HG02678 (cell line): ENCODE measurements around the gene ZNF41.
"Not testable (repeated sequence)": the region's sequence is repeated elsewhere in the genome, so short reads cannot be mapped to it uniquely, and the experiment has no call there.

Source experiments
- ATAC-seq: cut with Tn5 transposase; IDR thresholded peaks from one replicate; pipeline ENCODE4 v1.9.1; 2021; ENCODE audit warnings: mild to moderate bottlenecking, moderate library complexity; ENCODE audit not compliant: unreplicated experiment

ZNF41 gene

DNA sequence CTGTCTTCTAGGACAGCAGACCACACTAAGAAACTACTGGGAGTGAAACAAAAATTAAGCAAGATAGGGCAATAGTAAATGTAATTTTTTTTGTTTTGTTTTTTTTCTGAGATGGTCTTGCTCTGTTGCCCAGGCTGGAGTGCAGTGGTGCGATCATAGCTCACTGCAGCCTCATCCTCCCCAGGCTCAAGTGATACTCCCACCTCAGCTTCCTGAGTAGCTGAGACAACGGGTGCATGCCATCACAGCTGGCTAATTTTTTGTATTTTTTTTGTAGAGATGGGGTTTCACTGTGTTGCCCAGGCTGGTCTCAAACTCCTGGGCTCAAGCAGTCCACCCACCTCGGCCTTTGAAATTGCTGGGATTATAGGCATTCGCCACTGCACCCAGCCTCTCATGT is 9.1 kb upstream of the ZNF41 start:
- ATAC-seq, result not testable (repeated sequence)

DNA sequence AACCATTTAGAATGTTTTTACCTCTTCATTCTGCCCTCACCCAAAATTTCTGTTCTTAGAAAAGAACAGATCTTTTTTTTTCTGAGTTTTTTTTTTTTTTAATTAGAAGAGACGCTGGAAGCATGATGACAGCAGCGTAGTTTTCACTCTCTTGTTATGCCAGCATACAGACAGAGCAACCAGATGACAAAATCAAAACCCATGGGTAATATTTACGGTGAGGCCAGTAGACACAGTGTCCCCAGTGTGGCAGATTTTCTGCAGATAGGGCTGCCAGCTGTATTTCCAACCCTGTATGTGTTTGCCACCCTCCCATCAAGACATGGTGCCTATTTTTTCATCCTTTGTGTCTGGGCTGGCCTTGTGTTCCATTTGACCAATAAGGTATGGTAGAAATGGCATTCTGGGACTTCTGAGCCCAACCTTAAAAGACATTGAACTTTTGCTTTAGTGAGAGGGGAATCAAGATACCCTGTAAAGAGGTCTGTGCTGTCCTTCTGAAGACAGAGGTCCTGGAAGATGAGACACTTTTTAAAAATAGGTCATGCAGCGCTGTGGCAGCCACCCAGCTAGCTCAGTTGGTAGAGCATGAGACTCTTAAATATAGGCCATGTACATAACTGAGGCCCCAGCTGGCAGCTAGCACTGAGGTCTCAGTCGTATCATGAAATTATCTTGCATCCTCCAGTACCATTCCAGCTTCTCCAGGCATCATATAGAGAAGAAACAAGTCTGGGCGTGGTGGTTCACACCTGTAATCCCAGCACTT is 6.7 kb upstream of the ZNF41 start:
- no peak for ATAC-seq

DNA sequence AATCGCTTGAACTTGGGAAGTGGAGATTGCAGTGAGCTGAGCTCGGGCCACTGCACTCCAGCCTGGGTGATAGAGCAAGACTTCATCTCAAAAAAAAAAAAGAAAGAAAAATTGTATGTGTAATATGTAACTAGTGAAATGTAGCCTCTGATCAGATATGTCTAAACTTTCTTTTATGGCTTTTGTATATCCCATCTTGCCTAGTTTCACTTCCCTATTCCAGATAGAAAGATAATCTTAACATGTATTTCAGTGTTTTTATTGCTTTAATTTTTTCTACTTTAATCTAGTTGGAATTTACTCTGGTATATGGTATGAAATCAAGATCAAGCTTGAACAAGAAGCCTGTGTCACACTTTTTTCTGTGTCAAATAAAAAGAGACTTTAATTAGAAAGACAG is 1.9 kb upstream of the ZNF41 start:
- no peak for ATAC-seq

DNA sequence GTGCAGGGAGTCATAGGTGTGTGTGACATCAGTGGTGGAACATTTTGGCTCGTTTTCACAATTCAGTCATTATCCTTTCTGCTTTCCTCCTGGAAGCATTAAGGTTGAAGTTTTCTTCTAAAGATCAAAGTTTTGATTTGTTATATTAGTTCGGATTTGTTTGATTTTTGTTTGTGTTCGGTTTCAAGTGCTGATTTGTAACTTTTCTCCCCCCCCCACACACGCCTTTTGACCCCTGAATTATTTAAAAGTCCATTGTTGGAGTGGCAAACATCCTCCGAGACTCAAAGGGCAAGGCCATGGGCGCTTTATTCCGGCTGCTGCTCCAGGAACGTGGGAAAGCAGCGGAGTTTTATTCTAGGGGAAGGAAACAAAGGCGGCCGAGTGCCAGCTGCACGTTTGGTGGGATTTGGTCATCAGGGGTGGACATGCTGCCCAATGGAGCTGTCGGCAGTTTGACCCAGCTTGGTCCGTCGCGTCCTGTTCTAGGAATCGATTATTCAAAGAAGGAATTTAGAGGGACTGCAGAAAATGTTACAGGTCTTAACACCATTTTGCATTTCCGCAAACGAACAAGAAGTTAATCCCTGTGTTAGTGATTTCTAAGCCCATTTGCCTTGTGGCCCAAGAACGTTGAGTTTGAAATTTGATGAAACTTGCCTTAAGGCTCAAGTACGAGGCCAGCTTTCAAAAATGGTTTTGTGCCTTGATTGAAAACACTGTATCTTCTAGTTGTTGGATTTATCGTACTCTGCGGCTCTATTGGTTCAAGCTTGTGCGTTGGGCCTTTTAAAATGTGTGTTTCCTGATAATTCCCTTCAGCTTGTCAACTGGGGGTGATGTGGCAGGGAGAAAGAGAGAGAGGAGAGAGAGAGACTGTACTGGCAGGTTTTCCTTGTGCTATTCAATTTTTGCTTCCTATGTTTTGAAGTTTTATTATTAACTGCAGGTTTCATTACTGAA is 565 bp upstream of the ZNF41 start:
- ATAC-seq, result no peak

DNA sequence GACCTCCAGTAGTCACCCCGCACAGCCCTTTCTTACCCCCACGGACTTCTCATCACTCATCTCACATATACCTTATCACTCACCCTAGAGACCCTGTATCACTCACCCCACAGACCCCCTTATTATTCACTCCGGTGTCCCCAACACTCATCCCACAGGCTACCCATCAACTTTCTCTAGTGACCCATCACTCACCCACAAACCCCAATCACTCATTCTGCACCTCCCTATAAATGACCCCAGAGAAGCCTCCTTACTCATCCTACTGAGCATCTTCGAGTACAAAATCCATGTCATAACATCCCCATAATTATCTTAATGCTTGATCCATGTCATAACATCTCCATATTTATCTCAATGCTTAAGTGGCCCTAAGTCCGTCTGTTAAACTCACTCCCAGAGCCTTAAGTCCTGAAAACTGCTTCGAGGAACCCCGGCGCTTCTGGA is 934 bp downstream of the ZNF41 start:
- peak; percentile 4 for ATAC-seq

DNA sequence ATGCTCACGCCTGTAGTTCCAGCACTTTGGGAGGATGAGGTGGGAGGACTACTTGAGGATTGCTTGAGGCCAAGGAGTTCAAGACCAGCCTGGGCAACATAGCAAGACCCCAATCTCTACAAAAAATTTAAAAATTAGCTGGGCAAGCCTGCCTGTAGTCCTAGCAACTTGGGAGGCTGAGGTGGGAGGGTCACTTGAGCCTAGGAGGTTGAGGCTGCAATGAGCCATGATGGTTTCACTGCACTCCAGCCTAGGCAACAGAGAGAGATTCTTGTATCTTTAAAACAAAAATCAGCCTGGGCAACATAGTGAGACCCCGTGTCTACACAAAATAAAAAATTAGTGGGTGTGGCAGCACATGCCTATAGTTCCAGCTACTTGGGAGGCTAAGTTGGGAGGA is 1.9 kb downstream of the ZNF41 start:
- ATAC-seq, result no peak

DNA sequence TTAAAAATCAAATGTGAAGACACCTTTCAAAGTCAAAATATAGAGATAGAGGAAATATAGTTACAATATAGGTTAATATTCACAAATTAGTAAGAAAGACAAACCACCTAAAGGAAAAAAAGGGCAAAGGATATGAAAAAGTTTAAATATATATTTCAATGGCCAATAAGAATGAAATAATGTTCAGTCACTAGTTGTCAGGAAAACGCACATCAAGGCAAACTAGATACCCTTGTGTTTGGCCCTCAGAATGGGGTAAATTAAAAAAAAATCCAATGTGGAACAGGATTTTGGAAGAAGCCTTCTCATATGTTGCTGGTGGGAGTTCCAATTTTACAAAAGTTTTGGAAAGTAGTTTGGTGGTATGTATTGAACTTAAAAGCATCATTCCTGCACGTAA is 2.4 kb downstream of the ZNF41 start:
- ATAC-seq, result no peak

DNA sequence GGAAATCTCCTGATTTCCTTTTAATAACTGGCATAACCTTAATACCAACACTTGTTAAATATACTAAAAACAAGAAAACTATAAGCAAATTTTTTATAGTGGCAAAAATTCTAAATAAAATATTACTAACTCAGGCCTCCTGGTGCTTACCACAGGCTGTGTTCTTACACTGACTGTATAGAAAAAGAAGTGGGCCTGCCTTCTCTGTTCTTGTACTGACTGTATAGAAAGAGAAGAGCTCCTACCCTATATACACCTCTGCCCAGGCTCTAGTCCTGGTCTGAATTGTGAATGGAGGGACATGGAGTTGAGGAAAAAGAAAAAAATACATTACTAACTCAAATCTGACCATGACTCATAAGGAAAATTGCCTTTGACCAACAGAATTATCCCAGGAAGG is 7.5 kb downstream of the ZNF41 start:
- no peak for ATAC-seq

DNA sequence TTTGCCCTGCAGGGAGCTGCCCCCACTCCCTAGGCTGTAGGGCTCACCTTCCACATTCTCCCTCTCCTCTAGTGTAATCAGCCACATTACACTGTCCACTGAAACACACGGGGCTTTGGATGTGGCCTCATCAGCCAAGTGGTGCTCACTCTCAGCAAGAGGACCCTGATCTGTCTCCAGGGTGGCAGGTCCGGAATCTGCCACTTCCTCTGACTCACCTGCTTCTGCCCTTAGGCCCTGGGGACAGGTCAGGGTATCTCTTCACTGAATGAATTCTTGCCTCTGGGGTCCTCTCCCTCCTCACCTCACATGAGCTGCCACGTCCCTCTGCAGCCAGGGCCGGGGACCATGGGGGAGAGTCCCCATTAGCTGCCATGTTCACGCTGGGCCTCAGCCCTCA is 15.9 kb downstream of the ZNF41 start:
- ATAC-seq, result no peak

DNA sequence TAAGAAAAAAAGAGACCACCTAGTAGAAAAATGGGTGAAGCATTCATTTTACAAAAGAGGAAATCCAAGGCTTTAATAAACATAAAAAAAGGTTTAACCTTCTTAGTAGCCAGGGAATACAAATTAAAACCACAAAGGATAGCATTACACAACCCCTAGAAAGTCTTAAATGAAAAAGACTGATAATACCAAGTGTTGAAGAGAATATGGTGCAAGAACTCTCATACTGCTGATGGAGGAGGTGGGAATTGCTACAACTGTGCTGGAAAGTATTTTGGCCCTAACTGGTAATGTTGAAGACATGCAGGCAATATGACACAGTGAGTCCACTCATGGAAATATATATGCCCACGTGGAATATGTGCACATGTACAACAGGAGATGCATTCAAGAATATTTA is 22.5 kb downstream of the ZNF41 start:
- ATAC-seq, result no peak

DNA sequence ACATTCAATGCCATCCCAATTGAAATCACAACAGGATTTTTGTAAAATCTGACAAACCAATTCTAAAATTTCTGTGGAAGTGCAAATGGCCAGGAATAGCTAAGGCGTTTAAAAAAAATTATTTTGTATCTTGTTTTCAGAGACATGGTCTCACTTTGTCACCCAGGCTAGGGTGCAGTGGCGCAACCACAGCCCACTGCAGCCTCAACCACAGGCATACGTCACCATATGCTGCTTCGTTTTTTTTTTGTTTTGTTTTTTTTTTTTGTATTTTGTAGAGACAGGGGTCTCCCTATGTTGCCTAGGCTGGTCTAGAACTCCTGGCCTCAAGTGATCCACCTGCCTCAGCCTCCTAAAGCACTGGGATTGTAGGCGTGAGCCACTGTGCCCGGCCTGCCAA is 24.5 kb downstream of the ZNF41 start:
- no peak for ATAC-seq

DNA sequence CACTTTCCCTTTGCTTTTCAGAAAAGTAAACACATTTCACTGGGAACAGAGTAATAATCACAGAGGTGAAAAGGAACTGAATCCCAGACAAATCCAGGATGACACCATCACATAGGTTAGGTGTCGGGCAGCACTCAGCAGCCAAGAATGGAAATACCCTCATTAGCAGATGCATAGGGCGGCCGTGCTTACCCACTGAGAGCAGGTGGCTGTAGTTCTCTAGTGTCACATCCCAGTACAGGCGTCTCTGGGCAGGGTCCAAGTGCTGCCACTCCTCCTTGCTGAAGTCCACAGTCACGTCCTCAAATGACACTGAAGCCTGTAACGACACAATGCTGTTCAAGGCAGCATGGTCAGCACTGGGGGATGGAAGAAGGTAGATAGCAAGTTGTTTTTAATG is 26.9 kb downstream of the ZNF41 start:
- ATAC-seq, result no peak

DNA sequence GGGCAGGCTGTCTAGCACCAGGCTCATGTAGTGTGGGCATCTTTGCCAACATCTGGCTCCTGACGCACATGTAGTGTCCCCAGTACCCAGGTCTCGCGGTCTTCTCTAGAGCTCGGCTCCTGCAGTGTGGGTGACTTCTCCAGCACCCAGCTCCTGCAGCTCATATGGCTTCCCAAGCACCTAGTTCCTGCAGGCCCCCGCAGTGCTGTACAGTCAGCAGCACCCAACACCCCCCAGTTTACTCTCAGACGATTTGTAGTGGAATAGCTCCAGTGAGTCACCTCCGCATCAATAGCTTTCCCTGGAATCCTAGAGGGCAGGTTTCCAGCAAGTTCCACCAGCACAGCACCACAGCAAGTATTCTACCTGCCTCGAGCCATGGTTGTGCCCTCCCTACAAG is 30.9 kb downstream of the ZNF41 start:
- no peak for ATAC-seq

DNA sequence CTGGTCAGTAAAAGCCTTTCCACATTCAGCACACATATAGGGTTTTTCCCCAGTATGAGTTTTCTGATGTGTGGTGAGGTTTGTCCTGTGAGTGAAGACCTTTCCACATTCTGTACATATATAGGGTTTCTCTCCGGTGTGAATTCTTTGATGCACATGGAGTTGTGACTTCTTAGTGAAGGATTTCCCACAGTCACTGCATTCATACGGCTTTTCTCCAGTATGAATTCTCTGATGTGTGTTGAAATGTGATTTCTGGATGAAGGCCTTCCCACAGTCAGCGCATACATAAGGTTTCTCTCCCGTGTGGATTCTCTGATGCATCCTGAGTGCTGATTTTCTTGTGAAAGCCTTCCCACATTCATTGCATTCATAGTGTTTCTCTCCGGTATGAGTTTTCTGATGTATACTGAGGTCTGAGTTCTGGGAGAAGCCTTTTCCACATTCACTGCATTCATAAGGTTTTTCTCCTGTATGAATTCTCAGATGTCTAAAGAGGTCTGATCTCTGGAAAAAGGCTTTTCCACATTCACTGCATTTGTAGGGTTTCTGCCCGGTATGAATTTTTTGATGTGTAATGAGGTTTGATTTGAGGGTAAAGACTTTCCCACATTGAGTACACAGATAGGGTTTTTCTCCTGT is 34.7 kb downstream of the ZNF41 start:
- no peak for ATAC-seq

DNA sequence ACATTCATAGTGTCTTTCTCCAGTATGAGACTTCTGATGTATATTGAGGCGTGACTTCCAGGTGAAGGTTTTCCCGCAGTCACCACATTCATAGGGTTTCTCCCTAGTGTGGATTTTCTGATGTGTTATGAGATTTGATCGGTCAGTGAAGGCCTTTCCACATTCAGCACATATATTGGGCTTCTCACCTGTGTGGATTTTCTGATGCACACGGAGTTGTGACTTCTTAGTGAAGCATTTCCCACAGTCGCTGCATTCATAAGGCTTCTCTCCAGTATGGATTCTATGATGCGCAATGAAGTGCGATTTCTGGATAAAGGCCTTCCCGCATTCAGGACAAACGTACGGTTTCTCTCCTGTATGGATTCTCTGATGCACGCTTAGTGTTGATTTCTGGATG is 35.4 kb downstream of the ZNF41 start:
- no peak for ATAC-seq

DNA sequence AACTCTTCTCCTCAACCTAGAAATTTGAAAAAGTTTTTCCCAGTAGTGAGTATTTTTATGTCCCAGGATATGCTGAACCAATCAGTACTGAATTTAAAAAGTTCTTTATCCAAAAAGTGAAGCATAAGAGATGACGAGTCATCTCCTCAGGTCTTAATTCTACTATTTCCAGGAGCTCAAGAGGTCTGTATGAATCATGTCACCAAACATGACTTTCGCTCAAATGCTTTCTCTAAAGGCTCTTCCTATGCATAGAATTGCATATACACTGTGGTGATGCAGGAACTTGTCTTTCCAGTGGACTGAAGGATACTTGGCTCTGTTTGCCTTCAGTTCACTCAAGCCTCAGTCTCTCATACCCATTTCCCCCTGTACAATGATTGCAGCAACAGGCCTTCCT is 36.1 kb downstream of the ZNF41 start:
- no peak for ATAC-seq

DNA sequence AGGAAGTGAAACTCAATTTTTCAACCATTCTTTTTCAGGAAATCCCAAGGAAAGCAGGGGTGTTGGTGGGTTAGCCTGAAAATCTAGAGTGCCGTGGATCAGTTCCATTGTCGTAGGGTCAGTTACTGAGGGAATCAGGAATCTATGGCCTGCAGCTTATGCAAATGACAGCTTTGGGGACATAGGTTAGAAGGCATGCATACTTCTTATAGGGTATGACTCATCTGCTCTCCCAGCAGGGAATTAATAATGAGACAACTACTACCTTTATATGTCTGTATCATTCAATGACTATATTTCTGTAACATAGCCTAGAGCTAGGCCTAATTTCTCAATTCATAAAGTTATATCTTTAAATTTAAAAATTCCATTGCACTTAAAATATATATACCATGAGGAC is 36.6 kb downstream of the ZNF41 start:
- ATAC-seq, result no peak

DNA sequence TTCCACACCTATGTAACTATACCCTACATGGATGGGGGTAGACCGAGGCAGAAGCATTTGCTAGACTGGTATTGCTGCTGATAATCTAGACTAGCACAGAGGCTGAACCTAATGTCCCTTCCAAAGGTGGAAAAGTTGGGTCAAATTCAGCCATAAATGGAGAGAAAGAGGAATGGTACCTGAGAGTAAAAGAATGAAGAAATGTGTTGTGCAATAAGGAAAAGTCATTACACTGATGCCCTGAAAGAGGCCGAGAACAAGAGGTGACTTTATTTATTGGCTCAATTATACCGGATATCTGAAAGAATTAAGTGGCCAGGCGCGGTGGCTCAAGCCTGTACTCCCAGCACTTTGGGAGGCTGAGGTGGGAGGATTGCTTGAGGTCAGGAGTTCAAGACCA is 52.1 kb downstream of the ZNF41 start:
- no peak for ATAC-seq

DNA sequence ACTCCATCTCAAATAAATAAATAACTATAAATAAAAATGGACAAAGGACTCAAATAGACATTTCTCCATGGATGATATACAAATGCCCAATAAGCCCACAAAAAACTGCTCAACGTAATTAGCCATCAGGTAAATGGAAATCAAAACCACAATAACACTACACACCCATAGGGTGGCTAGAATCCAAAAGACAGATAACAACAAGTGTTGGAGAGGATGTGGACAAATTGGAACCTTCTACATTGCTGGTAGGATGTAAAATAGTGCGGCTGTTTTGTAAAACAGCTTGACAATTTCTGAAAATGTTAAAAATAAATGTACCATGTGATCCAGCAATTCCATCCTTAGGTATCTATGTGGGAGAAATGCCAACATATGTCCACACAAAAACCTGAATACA is 60.6 kb downstream of the ZNF41 start:
- no peak for ATAC-seq

DNA sequence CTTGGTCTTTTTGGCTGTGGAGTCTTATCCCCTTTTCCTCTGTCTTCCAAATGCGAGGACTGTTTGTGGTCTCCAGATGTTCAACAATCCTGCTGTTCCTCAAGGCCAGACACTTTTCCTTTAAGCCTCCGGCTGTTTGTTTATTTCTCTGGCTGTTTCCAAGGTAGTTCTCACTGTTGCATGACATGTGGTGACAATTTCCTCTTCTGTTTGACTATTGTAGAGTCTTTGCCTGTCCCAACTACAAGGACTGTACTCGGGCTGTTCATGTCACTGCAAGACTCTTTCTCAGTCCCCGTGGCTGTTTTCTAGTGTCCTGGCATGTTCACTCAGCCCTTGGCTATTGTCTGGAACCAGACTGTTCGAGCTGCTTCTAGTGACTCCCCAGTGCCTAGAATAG is 62.1 kb downstream of the ZNF41 start:
- ATAC-seq, result no peak

DNA sequence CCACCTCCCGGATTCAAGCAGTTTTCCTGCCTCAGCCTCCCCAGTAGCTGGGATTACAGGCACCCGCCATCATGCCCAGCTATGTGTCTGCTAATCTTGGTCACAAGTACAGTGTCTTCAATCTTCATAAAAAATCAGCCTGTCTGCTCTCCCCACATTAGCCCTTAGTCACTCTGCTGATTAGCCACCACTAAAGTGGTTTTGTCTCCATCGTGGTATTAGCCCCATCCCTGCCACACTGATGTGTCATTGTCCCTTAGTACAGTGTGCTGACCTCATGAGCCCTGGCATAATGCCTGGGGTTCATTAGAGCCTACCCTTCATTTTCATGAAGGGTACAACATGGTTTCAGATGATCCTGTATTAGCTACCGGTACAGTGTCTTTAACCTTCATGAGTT is 62.8 kb downstream of the ZNF41 start:
- ATAC-seq, result no peak

DNA sequence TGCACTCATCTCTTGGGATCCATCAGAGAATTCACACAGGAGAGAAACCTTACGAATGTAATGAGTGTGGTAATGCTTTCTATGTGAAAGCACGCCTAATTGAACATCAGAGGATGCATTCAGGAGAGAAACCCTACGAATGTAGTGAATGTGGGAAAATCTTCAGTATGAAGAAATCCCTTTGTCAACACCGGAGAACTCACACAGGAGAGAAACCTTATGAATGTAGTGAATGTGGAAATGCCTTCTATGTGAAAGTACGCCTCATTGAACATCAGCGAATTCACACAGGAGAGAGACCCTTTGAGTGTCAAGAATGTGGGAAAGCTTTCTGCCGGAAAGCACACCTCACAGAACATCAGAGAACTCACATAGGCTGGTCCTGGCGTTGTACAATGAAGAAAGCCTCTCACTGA is 69.8 kb downstream of the ZNF41 start:
- ATAC-seq, result no peak
